HepG2 (cell line): ENCODE measurements around the gene PHKG2. TPM values are rescaled to one million over a fixed set of nuclear protein-coding genes. Genes with fewer than 3 reads are reported as not detected.

Experiments
- ATAC-seq: fragments of 200-7000 bp; cut with Tn5 transposase; 3 replicates; pipeline ENCODE4 v1.9.1; 2020; ENCODE audit warnings: mild to moderate bottlenecking, moderate library complexity
- BruUV-seq: library from RNA; stranded (reverse); fragments of 400-500 nt; replicated peaks from 2 replicates; lab custom pipeline; 2021; lab: Mats Ljungman, UMichigan
- CTCF ChIA-PET: fragments of 300-600 bp; formaldehyde crosslinking; extraction: SDS; loops from one replicate; lab custom pipeline; 2021; ENCODE audit warnings: low total read pairs, inconsistent platforms, low intra/inter-chr PET ratio; lab: Yijun Ruan, JAX
- POLR2A ChIA-PET: fragments of 350-600 bp; sonication (Branson Sonifier 250); formaldehyde crosslinking; loops from one replicate; lab custom pipeline; 2020; ENCODE audit warnings: antibody characterized with exemption, inconsistent platforms; lab: Yijun Ruan, JAX
- DNase-seq: peaks from one replicate; pipeline ENCODE4 v3.0.0-alpha.2; 2015; ENCODE audit warnings: low spot score
- FAIRE-seq: peaks from 3 replicates; lab custom pipeline; 2011; peaks lifted over from hg19 to GRCh38; lab: Jason Lieb, UNC
- H2AFZ ChIP-seq: one replicate; pipeline ENCODE4 v1.6.1; 2011; ENCODE audit warnings: low read length, inconsistent platforms
- H3K27ac ChIP-seq: fragments of 300-600 bp; 3 replicates; pipeline ENCODE4 v1.8.0; 2011; ENCODE audit warnings: mixed run types, mild to moderate bottlenecking, mixed read lengths, low read length, inconsistent platforms; ENCODE audit not compliant: insufficient read depth; ENCODE audit errors: extremely low read length
- H3K27me3 ChIP-seq, 2 experiments: fragments of 200-600 bp in 1 of 2; 2 replicates in 1 of 2; 3 replicates in 1 of 2; pipeline versions ENCODE4 v1.6.0 to v1.8.0; 2011; ENCODE audit warnings: low read length in 2 of 2, mild to moderate bottlenecking in 2 of 2, moderate library complexity in 2 of 2, inconsistent platforms in 1 of 2; ENCODE audit not compliant: insufficient read depth in 2 of 2, control insufficient read depth in 1 of 2
- H3K36me3 ChIP-seq, 2 experiments: fragments of 200-600 bp in 1 of 2; replicated peaks in 1 of 2; 2 replicates in 1 of 2; 3 replicates in 1 of 2; pipeline versions ENCODE4 v1.5.1 to v1.8.0; 2011; ENCODE audit warnings: low read length in 2 of 2, inconsistent platforms in 1 of 2; ENCODE audit not compliant: insufficient read depth in 2 of 2, control insufficient read depth in 1 of 2
- H3K4me1 ChIP-seq: 2 replicates; pipeline ENCODE4 v1.5.1; 2012; ENCODE audit warnings: low read length, inconsistent platforms; ENCODE audit not compliant: insufficient read depth
- H3K4me2 ChIP-seq: 2 replicates; pipeline ENCODE4 v1.6.0; 2011; ENCODE audit warnings: low read depth, low read length, inconsistent platforms
- H3K4me3 ChIP-seq, 3 experiments: fragments of 200-600 bp in 1 of 3; sonication (generic), shearing (Covaris generic) in 1 of 3; replicated peaks in 1 of 3; 2 replicates each; pipeline ENCODE4 v1.5.1; 2011 to 2016; ENCODE audit warnings: low read length in 3 of 3, inconsistent platforms in 2 of 3, low read depth in 2 of 3, mild to moderate bottlenecking in 2 of 3, control low read depth in 1 of 3, mixed read lengths in 1 of 3; ENCODE audit not compliant: insufficient read depth in 1 of 3
- H3K79me2 ChIP-seq: one replicate; pipeline ENCODE4 v1.6.1; 2011; ENCODE audit warnings: low read length, inconsistent platforms; ENCODE audit not compliant: insufficient read depth
- H3K9ac ChIP-seq: 2 replicates; pipeline ENCODE4 v1.6.0; 2011; ENCODE audit warnings: mild to moderate bottlenecking, low read depth, low read length, inconsistent platforms; ENCODE audit not compliant: insufficient read depth
- H3K9me3 ChIP-seq: 2 replicates; pipeline ENCODE4 v1.5.1; 2012; ENCODE audit warnings: mild to moderate bottlenecking, low read length
- H4K20me1 ChIP-seq: 2 replicates; pipeline ENCODE4 v1.6.0; 2011; ENCODE audit warnings: inconsistent platforms, mild to moderate bottlenecking, low read length, moderate library complexity; ENCODE audit not compliant: insufficient read depth
- AGO2 ChIP-seq: fragments of 200-400 bp; formaldehyde crosslinking; optimal IDR thresholded peaks from 2 replicates; pipeline ENCODE3; 2017; ENCODE audit warnings: mild to moderate bottlenecking, low read depth, low read length, moderate library complexity
- GZF1 ChIP-seq: sonication (generic); formaldehyde crosslinking; IDR thresholded peaks from 2 replicates; pipeline ENCODE4 v1.5.1; 2020; ENCODE audit warnings: mild to moderate bottlenecking, missing genetic modification reagents
- HOMEZ ChIP-seq: IDR thresholded peaks from 2 replicates; pipeline ENCODE4 v1.6.1; 2016; ENCODE audit warnings: low read depth
- RBFOX2 ChIP-seq: fragments of 200-400 bp; formaldehyde crosslinking; IDR thresholded peaks from 2 replicates; pipeline ENCODE4 v1.6.1; 2017; ENCODE audit warnings: low read depth, mild to moderate bottlenecking, low read length
- ZBTB4 ChIP-seq: sonication (generic); formaldehyde crosslinking; IDR thresholded peaks from 2 replicates; pipeline ENCODE4 v1.4.0; 2020; ENCODE audit warnings: missing genetic modification reagents, mild to moderate bottlenecking, borderline replicate concordance
- ZBTB7B ChIP-seq: sonication (generic); formaldehyde crosslinking; IDR thresholded peaks from 2 replicates; pipeline ENCODE4 v1.4.0; 2020; ENCODE audit warnings: missing genetic modification reagents
- ZFP1 ChIP-seq: IDR thresholded peaks from 2 replicates; pipeline ENCODE4 v1.6.1; 2016
- ZFP62 ChIP-seq: sonication (generic); formaldehyde crosslinking; IDR thresholded peaks from 2 replicates; pipeline ENCODE4 v1.4.0; 2020; ENCODE audit warnings: missing genetic modification reagents
- ZFYVE20 ChIP-seq: sonication (generic); formaldehyde crosslinking; IDR thresholded peaks from 2 replicates; pipeline ENCODE4 v1.8.0; 2023; ENCODE audit warnings: low read depth, mild to moderate bottlenecking, moderate library complexity, missing genetic modification reagents, borderline replicate concordance
- ZKSCAN1 ChIP-seq: fragments of 150-350 bp; IDR thresholded peaks from 2 replicates; pipeline ENCODE4 v1.6.1; 2014; ENCODE audit warnings: low read length
- ZNF331 ChIP-seq: sonication (generic); formaldehyde crosslinking; IDR thresholded peaks from 2 replicates; pipeline ENCODE4 v1.4.0; 2020; ENCODE audit warnings: missing genetic modification reagents
- ZNF761 ChIP-seq: sonication (generic); formaldehyde crosslinking; conservative IDR thresholded peaks from 2 replicates; pipeline ENCODE4 v1.4.0; 2020; ENCODE audit warnings: mild to moderate bottlenecking, missing genetic modification reagents
- ZZZ3 ChIP-seq: sonication (generic); formaldehyde crosslinking; IDR thresholded peaks from 2 replicates; pipeline ENCODE4 v1.4.0; 2020; ENCODE audit warnings: missing genetic modification reagents, mild to moderate bottlenecking, borderline replicate concordance
- WGBS: methylation state at CpG from one replicate; pipeline ENCODE4 v1.1.6; 2017; ENCODE audit warnings: low lambda C conversion rate; 5-methylcytosine and 5-hydroxymethylcytosine counted together
- in situ Hi-C: cut with HindIII; loops from 2 replicates; pipeline ENCODE4 v1.10.0; 2017; ENCODE audit warnings: low pct_unique_long_range_greater_than_20kb; ENCODE audit not compliant: extremely low pct_ligation_motif_present
- intact Hi-C: fragments of 100-400 bp; cut with micrococcal nuclease; formaldehyde crosslinking; loops from one replicate; pipeline ENCODE4 v1.10.0; 2022; ENCODE audit not compliant: unreplicated experiment
- polyA plus RNA-seq, 8 experiments: library from polyadenylated mRNA; depleted of rRNA in 3 of 8; stranded (reverse) in 7 of 8; unstranded in 1 of 8; fragments of >200 nt; fragmentation: Illumina TruSeq in 4 of 8; extraction: Trizol in 4 of 8; gene quantifications; 2 replicates each; pipeline versions ENCODE4 v1.2.1 to v1.2.3, GENCODE V29; 2011 to 2016; ENCODE audit warnings: low read depth in 4 of 8, missing spikeins in 1 of 8, mixed read lengths in 1 of 8; ENCODE audit not compliant: insufficient read depth in 1 of 8
- total RNA-seq, 5 experiments: library from RNA; depleted of rRNA; stranded (reverse); fragments of >200 nt; fragmentation: Illumina TruSeq; extraction: Trizol; gene quantifications; 2 replicates each; pipeline ENCODE4 v1.2.3, GENCODE V29; 2016; ENCODE audit warnings: low read depth in 1 of 5
- TF ChIP-seq, protein P1 (sequence below): sonication (generic); formaldehyde crosslinking; IDR thresholded peaks from 2 replicates; pipeline ENCODE4 v1.9.0; 2021; ENCODE audit warnings: missing genetic modification reagents, mild to moderate bottlenecking, borderline replicate concordance

The PHKG2 gene
- total and polyA plus RNA-seq, 2 of the 13 experiments (the other 11 are each of a cell fraction or from before 2014, with no cell fraction given) = 37.4 to 42.1 TPM

- no peak for FAIRE-seq
- CTCF ChIA-PET = no interaction called here
These were observed 18.1 kb downstream of the PHKG2 start for GRCh38 chr16:30766206-30766932.

GRCh38 chr16:30766933-30767284, 18.7 kb downstream of the PHKG2 start:
- DNase-seq (no peak), ATAC-seq (no peak), FAIRE-seq (no peak)
- Histone ChIP-seq H3K36me3 (peaks cover 59 to 78% of the 10 kb centered on the region in 2 experiments), H2AFZ (no peak overlapping the region), H3K27ac (no peak overlapping the region), H3K9ac (no peak overlapping the region), H3K4me3 (no peak overlapping the region), H3K79me2 (peaks cover 19% of the 10 kb centered on the region), H3K9me3 (no peaks in the 10 kb centered on the region), H3K27me3 (no peaks in the 10 kb centered on the region; a peak in 1 of 5 replicates), H4K20me1 (no peaks in the 10 kb centered on the region), H3K4me2 (no peak overlapping the region), H3K4me1 (peaks cover 18% of the 10 kb centered on the region)
- CTCF ChIA-PET = no interaction called here
- 96% methylated on average over 4 of the region's 4 CpGs for WGBS
- in situ Hi-C loops = no loop called here
- BruUV-seq = no TSS peak
- intact Hi-C loops = no loop called here
- POLR2A ChIA-PET = interaction anchor here (0.8 kb wide), 1 partner anchor 8 kb away, joined by 3 read pairs; no protein-coding TSS in a partner anchor
- TF ChIP-seq ZKSCAN1 (no peak), ZNF761 (CRISPR knock-in tag) (no peak), ZBTB7B (no peak), ZZZ3 (CRISPR knock-in tag) (no peak), ZBTB4 (CRISPR knock-in tag) (no peak), HOMEZ (CRISPR knock-in tag) (no peak), ZFP62 (CRISPR knock-in tag) (no peak), ZFYVE20 (no peak)
- TF ChIP-seq, protein P1, sequence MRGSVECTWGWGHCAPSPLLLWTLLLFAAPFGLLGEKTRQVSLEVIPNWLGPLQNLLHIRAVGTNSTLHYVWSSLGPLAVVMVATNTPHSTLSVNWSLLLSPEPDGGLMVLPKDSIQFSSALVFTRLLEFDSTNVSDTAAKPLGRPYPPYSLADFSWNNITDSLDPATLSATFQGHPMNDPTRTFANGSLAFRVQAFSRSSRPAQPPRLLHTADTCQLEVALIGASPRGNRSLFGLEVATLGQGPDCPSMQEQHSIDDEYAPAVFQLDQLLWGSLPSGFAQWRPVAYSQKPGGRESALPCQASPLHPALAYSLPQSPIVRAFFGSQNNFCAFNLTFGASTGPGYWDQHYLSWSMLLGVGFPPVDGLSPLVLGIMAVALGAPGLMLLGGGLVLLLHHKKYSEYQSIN (CRISPR knock-in tag) = no peak

More at GRCh38 chr16:30766206-30766932, 18.1 kb downstream of the PHKG2 start:
- 97% methylated on average over 29 of the region's 29 CpGs for WGBS
- TF ChIP-seq ZNF331 (no peak), RBFOX2 (peak; percentile 41; the same call in 1 of the 2 replicates), ZFP1 (CRISPR knock-in tag) (no peak), GZF1 (no peak), AGO2 (peak; percentile 45)
- no peak overlapping the region for H3K9ac ChIP-seq
- BruUV-seq = no TSS peak
- H4K20me1 ChIP-seq = no peaks in the 10 kb centered on the region
- POLR2A ChIA-PET = interaction anchor here (0.6 to 1.5 kb wide), 3 partner anchors 8 to 135 kb away, joined by 3 to 6 read pairs (median 4); partner anchors contain the start of gene PHKG2
- ATAC-seq (no peak), DNase-seq (no peak)
- no peak overlapping the region for H3K27ac ChIP-seq
- H3K36me3 ChIP-seq = peaks cover 55 to 73% of the 10 kb centered on the region in 2 experiments
- in situ Hi-C loops = no loop called here
- H3K4me3 ChIP-seq = no peak overlapping the region
- intact Hi-C loops = no loop called here
- peaks cover 18% of the 10 kb centered on the region for H3K4me1 ChIP-seq
- no peak overlapping the region for H3K4me2 ChIP-seq
- H2AFZ ChIP-seq = no peak overlapping the region
- H3K79me2 ChIP-seq = peaks cover 19% of the 10 kb centered on the region
- H3K27me3 ChIP-seq = no peaks in the 10 kb centered on the region; a peak in 1 of 5 replicates
- H3K9me3 ChIP-seq = no peaks in the 10 kb centered on the region
